H9 (cell line): Measurements from ENCODE around the gene TRPM5. TPM values are rescaled to one million over a fixed set of nuclear protein-coding genes. Genes with fewer than 3 reads are reported as not detected.

ENCODE experiments used
- DNase-seq: peaks from one replicate; pipeline ENCODE4 v3.0.0-alpha.2; 2017
- H2AFZ ChIP-seq: one replicate; pipeline ENCODE4 v1.6.1; 2013; ENCODE audit warnings: mild to moderate bottlenecking, low read length, control low read depth, moderate library complexity
- H2AK5ac ChIP-seq: 2 replicates; pipeline ENCODE4 v1.6.1; 2013; ENCODE audit warnings: low read length, control low read depth, mixed read lengths; ENCODE audit not compliant: insufficient read length
- H2BK120ac ChIP-seq: one replicate; pipeline ENCODE4 v1.6.1; 2013; ENCODE audit warnings: low read depth, mild to moderate bottlenecking, low read length, control low read depth, inconsistent platforms; ENCODE audit not compliant: poor library complexity, severe bottlenecking
- H2BK12ac ChIP-seq: 2 replicates; pipeline ENCODE4 v1.6.1; 2013; ENCODE audit warnings: low read length, control low read depth, mixed read lengths, low read depth; ENCODE audit not compliant: insufficient read length
- H2BK15ac ChIP-seq: 2 replicates; pipeline ENCODE4 v1.6.1; 2013; ENCODE audit warnings: low read depth, low read length, control low read depth
- H2BK20ac ChIP-seq: one replicate; pipeline ENCODE4 v1.6.1; 2013; ENCODE audit warnings: low read depth, mild to moderate bottlenecking, low read length, control low read depth, inconsistent platforms; ENCODE audit not compliant: poor library complexity, severe bottlenecking
- H2BK5ac ChIP-seq: 2 replicates; pipeline ENCODE4 v1.6.1; 2013; ENCODE audit warnings: low read length, control low read depth, mixed read lengths; ENCODE audit not compliant: insufficient read length
- H3K14ac ChIP-seq: 2 replicates; pipeline ENCODE4 v1.6.1; 2013; ENCODE audit warnings: low read length, control low read depth; ENCODE audit not compliant: insufficient read depth
- H3K18ac ChIP-seq: 2 replicates; pipeline ENCODE4 v1.6.1; 2013; ENCODE audit warnings: low read depth, mild to moderate bottlenecking, mixed read lengths, low read length, control low read depth; ENCODE audit not compliant: insufficient read length
- H3K23ac ChIP-seq: 2 replicates; pipeline ENCODE4 v1.6.1; 2013; ENCODE audit warnings: low read length, control low read depth, mixed read lengths, low read depth; ENCODE audit not compliant: insufficient read length
- H3K23me2 ChIP-seq: 2 replicates; pipeline ENCODE4 v1.6.1; 2013; ENCODE audit warnings: low read depth, mild to moderate bottlenecking, mixed read lengths, low read length, control low read depth; ENCODE audit not compliant: insufficient read length, poor library complexity, severe bottlenecking
- H3K27ac ChIP-seq: 2 replicates; pipeline ENCODE4 v1.5.1; 2013; ENCODE audit warnings: low read length, control low read depth, mixed read lengths, low read depth; ENCODE audit not compliant: insufficient read length
- H3K27me3 ChIP-seq: 2 replicates; pipeline ENCODE4 v1.6.1; 2013; ENCODE audit warnings: low read length, control low read depth, inconsistent platforms; ENCODE audit not compliant: insufficient read depth
- H3K4ac ChIP-seq: 2 replicates; pipeline ENCODE4 v1.6.1; 2013; ENCODE audit warnings: low read depth, mild to moderate bottlenecking, control low read depth, inconsistent platforms, low read length, moderate library complexity
- H3K4me1 ChIP-seq: 2 replicates; pipeline ENCODE4 v1.6.1; 2013; ENCODE audit warnings: low read length, control low read depth, inconsistent platforms; ENCODE audit not compliant: insufficient read depth
- H3K4me2 ChIP-seq: 2 replicates; pipeline ENCODE4 v1.6.1; 2013; ENCODE audit warnings: low read length, control low read depth, mixed read lengths; ENCODE audit not compliant: insufficient read length, insufficient read depth
- H3K56ac ChIP-seq: 2 replicates; pipeline ENCODE4 v1.6.1; 2013; ENCODE audit warnings: low read depth, mild to moderate bottlenecking, mixed read lengths, low read length, control low read depth; ENCODE audit not compliant: insufficient read length
- H3K79me1 ChIP-seq: 2 replicates; pipeline ENCODE4 v1.6.1; 2013; ENCODE audit warnings: low read depth, mild to moderate bottlenecking, moderate library complexity, low read length, control low read depth, inconsistent platforms; ENCODE audit not compliant: insufficient read depth, poor library complexity, severe bottlenecking
- H3K79me2 ChIP-seq: 2 replicates; pipeline ENCODE4 v1.6.1; 2013; ENCODE audit warnings: low read length, control low read depth, inconsistent platforms; ENCODE audit not compliant: insufficient read depth
- H3K9ac ChIP-seq: 2 replicates; pipeline ENCODE4 v1.6.1; 2013; ENCODE audit warnings: low read length, control low read depth, mixed read lengths; ENCODE audit not compliant: insufficient read length; ENCODE audit errors: extremely low read depth
- H3K9me3 ChIP-seq: one replicate; pipeline ENCODE4 v1.6.1; 2013; ENCODE audit warnings: low read depth, low read length, inconsistent platforms; ENCODE audit not compliant: control insufficient read depth
- H3T11ph ChIP-seq: one replicate; pipeline ENCODE4 v1.6.1; 2013; ENCODE audit warnings: mild to moderate bottlenecking, low read length, control low read depth, inconsistent platforms
- H4K20me1 ChIP-seq: one replicate; pipeline ENCODE4 v1.6.1; 2013; ENCODE audit not compliant: control insufficient read depth, insufficient read length, insufficient read depth
- H4K5ac ChIP-seq: 2 replicates; pipeline ENCODE4 v1.6.1; 2013; ENCODE audit warnings: low read depth, mild to moderate bottlenecking, mixed read lengths, low read length, control low read depth; ENCODE audit not compliant: insufficient read length
- H4K8ac ChIP-seq: replicated peaks from 2 replicates; pipeline ENCODE4 v1.6.1; 2013; ENCODE audit warnings: low read length, control low read depth, mixed read lengths, low read depth; ENCODE audit not compliant: insufficient read length
- H4K91ac ChIP-seq: 2 replicates; pipeline ENCODE4 v1.6.1; 2013; ENCODE audit warnings: low read depth, mild to moderate bottlenecking, moderate library complexity, mixed read lengths, low read length, control low read depth; ENCODE audit not compliant: insufficient read length
- H3K27ac Mint-ChIP-seq, 3 experiments: 2 replicates in 2 of 3; 3 replicates in 1 of 3; pipeline ENCODE4 v1.8.0; 2020 to 2021; ENCODE audit warnings: mixed read lengths in 3 of 3, mild to moderate bottlenecking in 1 of 3, moderate library complexity in 1 of 3
- H3K27me3 Mint-ChIP-seq: 2 replicates; pipeline ENCODE4 v1.8.0; 2021; ENCODE audit warnings: low read depth, mild to moderate bottlenecking, moderate library complexity, mixed read lengths
- H3K36me3 Mint-ChIP-seq, 3 experiments: 2 replicates in 2 of 3; 3 replicates in 1 of 3; pipeline ENCODE4 v1.8.0; 2020 to 2021; ENCODE audit warnings: low read depth in 3 of 3, mixed read lengths in 3 of 3; ENCODE audit not compliant: insufficient read depth in 1 of 3
- H3K4me1 Mint-ChIP-seq, 2 experiments: 2 replicates each; pipeline ENCODE4 v1.8.0; 2020; ENCODE audit warnings: mixed read lengths in 2 of 2
- H3K4me3 Mint-ChIP-seq, 2 experiments: 2 replicates in 1 of 2; 3 replicates in 1 of 2; pipeline ENCODE4 v1.8.0; 2020 to 2021; ENCODE audit warnings: mild to moderate bottlenecking in 2 of 2, mixed read lengths in 2 of 2, moderate library complexity in 1 of 2
- H3K9me3 Mint-ChIP-seq, 2 experiments: 2 replicates in 1 of 2; 3 replicates in 1 of 2; pipeline ENCODE4 v1.8.0; 2020; ENCODE audit warnings: mild to moderate bottlenecking in 2 of 2, mixed read lengths in 2 of 2, moderate library complexity in 1 of 2
- CTCF ChIP-seq: fragments of 200-600 bp; sonication (generic); conservative IDR thresholded peaks from 3 replicates; pipeline ENCODE4 v1.8.0; 2021; ENCODE audit warnings: antibody characterized with exemption, mild to moderate bottlenecking
- WGBS: extraction: QIAGEN DNeasy Blood & Tissue Kit; methylation state at CpG from one replicate; pipeline ENCODE4 v1.1.7; 2013; ENCODE audit warnings: missing lambda C conversion rate, low lambda C conversion rate, mixed read lengths; ENCODE audit not compliant: insufficient read length; ENCODE audit errors: extremely low coverage; 5-methylcytosine and 5-hydroxymethylcytosine counted together
- total RNA-seq: library from RNA; stranded (reverse); gene quantifications from 2 replicates; pipeline ENCODE4 v1.2.1, GENCODE V29; 2021

The TRPM5 gene
- total RNA-seq, 1 experiment from 2014 or later, result 0.09 TPM

- no peak for DNase-seq
- H3T11ph ChIP-seq, result no peak overlapping the region
- H3K14ac ChIP-seq, result no peak overlapping the region; the same call in 1 of the 2 replicates
- Mint-ChIP-seq H3K36me3 (no peaks in the 10 kb centered on the region), H3K27ac (no peak overlapping the region), H3K9me3 (no peaks in the 10 kb centered on the region), H3K4me1 (no peaks in the 10 kb centered on the region), H3K4me3 (no peak overlapping the region), H3K27me3 (peaks cover 73% of the 10 kb centered on the region)
- no peak overlapping the region for H4K5ac ChIP-seq
- no peak overlapping the region for H2BK15ac ChIP-seq
- no peak overlapping the region for H3K23ac ChIP-seq
- no peak overlapping the region for H3K4ac ChIP-seq
- H2BK20ac ChIP-seq, result no peak overlapping the region
- no peaks in the 10 kb centered on the region for H3K79me1 ChIP-seq
- H3K27ac ChIP-seq, result no peak overlapping the region
- no peak overlapping the region for H3K4me2 ChIP-seq
- no peak overlapping the region for H2AFZ ChIP-seq
- H3K4me1 ChIP-seq, result no peaks in the 10 kb centered on the region
- TF ChIP-seq CTCF, result no peak
- H2BK12ac ChIP-seq, result no peak overlapping the region
- no peaks in the 10 kb centered on the region for H3K9me3 ChIP-seq
- WGBS, result no CpG with 5 or more reads among the region's 20 CpGs
- no peaks in the 10 kb centered on the region for H3K23me2 ChIP-seq
- H2AK5ac ChIP-seq, result no peak overlapping the region
- H3K9ac ChIP-seq, result no peak overlapping the region
- no peak overlapping the region for H4K8ac ChIP-seq
- no peak overlapping the region for H2BK5ac ChIP-seq
- peaks cover 5% of the 10 kb centered on the region for H3K27me3 ChIP-seq
- no peak overlapping the region for H3K56ac ChIP-seq
- no peak overlapping the region for H3K18ac ChIP-seq
- H4K91ac ChIP-seq, result no peak overlapping the region
- no peaks in the 10 kb centered on the region for H3K79me2 ChIP-seq
- H4K20me1 ChIP-seq, result no peaks in the 10 kb centered on the region
- H2BK120ac ChIP-seq, result no peak overlapping the region
Measured at GRCh38 chr11:2465202-2466068, 21.1 kb upstream of the TRPM5 start.
